HG03060 (cell line): ENCODE data around the gene LASP1NB.

Experiments used
- ATAC-seq: cut with Tn5 transposase; IDR thresholded peaks from one replicate; pipeline ENCODE4 v1.9.1; 2021; ENCODE audit warnings: low read depth, moderate number of reproducible peaks; ENCODE audit not compliant: unreplicated experiment

The LASP1NB gene

GRCh38 chr17:38925263-38925995 lies at the start of gene LASP1NB:
Gene LASP1NB, plus strand, starts transcription at chr17:38925614.
- no peak for ATAC-seq

GRCh38 chr17:38877130-38877851 lies 48.1 kb upstream of the LASP1NB start:
- ATAC-seq = no peak

DNA sequence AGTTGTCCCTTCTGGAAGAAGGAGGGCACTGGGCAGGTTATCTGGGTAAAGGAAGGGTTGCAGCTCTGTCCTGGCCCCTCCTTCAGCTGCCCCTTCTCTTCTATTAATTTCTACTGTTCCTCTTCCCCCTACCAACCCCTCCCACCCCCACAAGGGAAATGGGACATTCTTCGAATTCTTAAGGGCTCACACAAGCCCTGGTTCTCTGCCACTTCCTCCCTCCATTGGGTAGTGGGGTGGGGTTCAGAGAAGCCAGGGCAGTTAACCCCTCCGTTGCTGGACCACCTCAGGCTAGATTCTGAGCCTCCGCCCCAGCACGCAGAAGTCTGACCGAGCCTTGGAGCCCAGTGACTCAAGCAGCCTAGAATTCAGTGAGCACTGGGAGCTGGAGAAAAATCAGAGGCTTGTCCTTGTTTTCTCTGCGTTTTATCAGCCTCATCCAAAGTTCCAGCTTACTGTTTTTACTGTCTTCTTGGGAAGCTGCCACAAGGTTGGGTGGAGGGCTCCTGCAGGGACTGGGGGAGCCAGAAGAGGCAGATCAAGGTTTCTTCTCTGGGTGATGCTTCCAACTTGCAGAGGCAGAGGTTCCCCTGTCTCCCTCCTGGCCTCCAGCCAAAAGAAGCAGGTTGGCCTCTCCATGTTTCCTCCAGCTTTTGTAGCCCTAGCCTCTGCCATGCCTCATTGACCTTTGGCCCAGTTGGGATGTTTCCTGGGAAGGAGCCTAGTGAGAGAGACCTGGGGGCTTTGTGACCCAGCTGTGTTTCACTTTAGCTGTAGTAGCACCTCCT lies 45.3 kb upstream of the LASP1NB start:
- ATAC-seq = no peak

DNA sequence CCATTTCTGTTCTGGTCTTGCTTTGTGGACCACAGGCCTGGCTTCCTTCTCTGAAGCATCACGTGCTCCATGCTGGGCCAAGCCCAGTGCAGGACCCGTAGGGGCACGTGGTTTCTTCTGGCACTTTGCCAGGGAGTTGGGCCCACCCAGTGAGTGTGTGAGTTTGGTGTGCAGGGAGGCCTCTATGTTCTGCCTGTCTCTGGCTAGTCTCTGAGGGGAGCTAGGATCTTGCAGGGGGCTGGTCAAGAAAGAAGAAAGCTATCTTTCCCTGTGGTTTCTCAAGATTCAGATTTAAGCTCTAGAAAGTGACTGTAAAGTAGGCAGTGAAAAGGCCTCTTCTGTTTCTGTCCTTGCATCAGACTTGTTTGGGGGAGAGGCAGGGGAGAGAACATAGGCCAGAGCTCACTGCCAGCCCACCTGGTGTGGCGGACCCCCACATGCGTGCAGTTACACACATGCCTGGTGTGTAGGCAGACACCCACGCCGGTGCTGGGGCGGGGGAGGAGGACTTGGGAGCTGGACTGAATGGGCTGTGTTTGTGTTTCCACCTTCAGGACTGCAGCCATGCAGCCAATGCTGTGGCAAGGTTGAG lies 43.7 kb upstream of the LASP1NB start:
- no peak for ATAC-seq

- ATAC-seq = no peak
These were observed 42.5 kb upstream of the LASP1NB start for GRCh38 chr17:38882870-38883269.

DNA sequence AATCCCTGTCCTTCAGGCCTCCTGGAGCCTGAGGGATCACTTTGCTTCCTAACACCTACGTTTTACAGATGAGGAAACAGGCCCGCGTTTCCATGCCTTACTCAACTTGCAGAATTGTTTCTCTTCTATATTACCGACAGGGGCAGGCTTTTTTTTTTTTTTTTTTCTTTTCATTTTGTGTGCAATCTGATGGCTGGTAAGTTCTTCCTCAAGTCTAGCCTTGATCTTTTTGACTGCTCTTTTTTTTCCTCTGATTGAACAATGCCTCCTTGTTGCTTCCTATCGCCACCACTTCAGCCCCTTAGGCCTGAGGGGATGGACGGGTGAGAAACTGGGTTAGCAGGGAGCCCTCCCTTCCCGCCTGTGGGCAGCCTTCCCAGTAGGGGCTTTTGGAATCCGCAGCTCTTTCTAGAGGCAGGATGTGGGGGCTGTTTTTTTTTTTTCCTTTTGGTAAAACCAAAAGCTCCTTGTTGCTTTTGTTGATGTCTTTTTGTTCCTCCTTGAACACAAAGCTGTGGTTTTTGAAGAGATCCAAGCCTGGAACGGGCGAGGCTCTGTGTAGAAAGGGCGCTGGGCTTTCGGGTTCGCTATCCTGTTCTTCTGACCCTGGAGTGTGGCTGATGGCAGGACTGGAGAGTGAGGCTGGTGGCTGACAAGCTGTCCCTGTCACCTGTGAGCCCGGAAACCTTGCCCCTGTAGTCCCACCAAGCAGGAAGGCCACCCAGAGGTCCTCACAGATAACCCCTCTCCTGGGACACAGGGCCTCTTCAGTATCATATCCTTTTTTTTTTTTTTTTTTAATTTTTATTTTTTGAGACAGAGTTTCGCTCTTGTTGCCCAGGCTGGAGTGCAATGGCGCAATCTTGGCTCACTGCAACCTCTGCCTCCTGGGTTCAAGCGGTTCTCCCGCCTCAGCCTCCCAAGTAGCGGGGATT lies 41.6 kb upstream of the LASP1NB start:
- ATAC-seq = no peak

- ATAC-seq = no peak
These were observed 40.2 kb upstream of the LASP1NB start for GRCh38 chr17:38885044-38885727.

- no peak for ATAC-seq
These were observed 39.4 kb upstream of the LASP1NB start for GRCh38 chr17:38885728-38886642.

DNA sequence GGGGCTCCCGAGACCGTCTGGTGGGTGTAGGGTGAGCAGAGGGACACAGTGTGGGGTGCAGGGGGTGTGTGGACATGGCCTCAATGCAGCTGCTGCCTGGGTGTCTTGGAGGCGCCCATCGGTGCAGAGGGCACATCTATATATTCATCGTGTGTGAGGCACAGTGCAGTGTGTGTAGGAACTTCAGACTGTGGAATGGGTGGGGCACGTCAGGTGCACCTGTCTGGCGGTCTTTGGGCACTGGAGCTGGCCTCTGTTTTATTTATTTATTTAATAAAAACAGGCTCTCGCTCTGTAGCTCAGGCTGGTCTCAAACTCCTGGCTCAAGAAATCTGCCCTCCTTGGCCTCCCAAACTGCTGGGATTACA lies 38.8 kb upstream of the LASP1NB start:
- ATAC-seq = no peak

DNA sequence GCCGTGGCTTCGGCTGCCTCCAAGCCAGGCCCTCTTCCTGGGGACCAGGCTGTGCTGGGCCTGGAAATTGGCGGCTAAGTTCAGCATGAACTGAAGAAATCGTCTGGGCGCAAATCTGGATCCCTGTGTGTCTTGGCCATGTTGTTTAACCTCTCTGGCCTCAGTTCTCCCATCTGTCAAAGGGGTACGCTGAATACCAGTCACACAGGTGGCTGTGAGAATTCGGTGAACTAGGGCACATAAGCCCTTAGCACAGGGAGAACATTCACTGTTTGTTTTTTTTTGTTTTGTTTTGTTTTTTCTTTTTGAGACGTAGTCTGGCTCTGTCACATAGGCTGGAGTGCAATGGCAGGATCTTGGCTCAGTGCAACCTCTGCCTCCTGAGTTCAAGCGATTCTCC lies 36.6 kb upstream of the LASP1NB start:
- no peak for ATAC-seq

DNA sequence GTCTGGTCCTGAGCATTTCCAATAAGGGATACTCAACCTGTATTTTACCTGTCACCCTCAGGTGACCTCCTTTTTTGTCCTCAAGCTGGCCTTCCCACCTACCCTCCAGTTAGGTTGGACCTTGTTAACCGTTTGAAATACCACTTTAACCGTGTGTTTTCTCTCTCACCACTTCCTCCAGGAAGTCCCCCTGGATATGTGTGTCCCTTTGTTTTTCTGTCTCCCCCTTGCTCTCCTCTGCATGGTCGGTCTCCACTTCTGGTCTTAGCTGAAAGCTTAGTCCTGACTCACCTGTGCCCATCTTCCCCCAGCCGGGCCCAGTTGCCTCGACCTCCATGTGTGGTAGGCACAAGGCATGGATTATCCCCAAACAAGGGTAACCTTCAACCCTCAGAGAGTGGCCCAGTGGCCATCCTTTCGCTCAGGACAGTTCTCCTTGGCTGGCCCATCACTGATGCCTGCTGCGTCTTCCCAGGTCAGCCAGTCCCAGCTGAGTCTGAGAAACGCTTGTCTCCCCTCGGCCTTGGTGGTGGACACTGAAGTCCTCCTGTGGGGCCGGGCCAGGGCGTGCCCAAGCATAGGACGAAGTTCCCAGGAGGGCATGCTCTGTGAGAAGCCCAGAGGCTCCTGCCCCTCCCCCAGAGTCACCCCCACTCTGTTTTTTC lies 35.5 kb upstream of the LASP1NB start:
- ATAC-seq = no peak

- no peak for ATAC-seq
These were observed 35.0 kb upstream of the LASP1NB start for GRCh38 chr17:38890410-38890746.

DNA sequence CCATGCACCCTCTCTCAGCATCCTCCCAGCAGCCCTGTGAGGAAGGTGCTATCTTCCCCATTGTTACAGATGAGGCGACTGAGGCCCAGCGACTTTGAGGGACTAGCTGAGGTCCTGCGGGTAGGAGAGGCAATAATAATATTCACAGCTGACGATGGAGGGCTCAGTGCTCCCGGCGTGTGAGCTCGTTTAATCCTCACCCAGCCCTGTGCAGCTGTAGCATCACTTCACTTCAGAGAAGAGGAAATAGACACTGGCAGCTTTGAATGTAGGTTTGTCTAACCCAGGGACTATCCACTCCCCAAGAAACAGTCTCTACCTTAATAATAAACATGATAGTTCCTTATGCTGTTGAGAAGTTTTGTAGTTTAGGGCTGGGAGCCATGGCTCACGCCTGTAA lies 34.0 kb upstream of the LASP1NB start:
- ATAC-seq = no peak

- ATAC-seq = no peak
These were observed 33.3 kb upstream of the LASP1NB start for GRCh38 chr17:38892083-38892482.

DNA sequence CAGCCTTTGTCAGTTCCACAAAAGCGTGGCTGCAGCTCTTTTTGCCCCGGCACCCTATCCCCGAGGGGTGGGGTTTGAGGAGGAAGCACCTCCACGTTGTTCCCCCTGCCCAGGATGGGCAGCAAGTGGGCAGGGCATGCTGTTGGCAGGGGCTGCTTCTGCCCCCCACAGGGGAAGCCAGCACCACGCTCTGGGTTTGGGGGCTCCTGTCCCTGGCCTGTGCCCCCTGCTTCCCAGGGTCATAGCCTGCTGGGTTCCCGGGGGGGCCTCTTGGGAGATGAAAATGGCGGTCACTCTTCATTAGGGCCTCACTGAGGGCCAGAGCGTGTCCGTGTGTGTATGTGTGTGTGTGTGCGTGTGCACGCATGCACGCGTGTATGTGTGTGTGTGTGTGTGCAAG lies 32.8 kb upstream of the LASP1NB start:
- no peak for ATAC-seq

DNA sequence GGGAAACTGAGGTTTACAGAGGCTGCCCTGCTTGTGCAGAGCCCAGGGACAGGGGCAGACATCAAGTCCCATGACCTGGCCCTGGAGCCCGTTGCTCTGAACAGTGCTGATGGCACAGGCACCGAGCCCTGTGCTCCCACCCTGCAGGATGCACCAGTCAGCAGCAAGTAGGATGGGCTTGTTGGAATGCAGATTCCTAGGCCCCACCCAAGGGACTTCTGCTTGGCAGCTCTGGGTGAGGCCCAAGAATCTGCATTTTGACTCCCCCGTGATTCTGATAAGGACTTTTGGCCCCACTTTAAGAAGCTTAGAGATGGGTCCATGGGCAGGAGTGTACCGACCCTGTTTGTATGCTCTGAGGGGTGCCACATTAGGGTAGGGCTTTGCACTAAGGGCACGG lies 32.3 kb upstream of the LASP1NB start:
- no peak for ATAC-seq

- no peak for ATAC-seq
These were observed 31.8 kb upstream of the LASP1NB start for GRCh38 chr17:38893607-38894006.

- ATAC-seq = no peak
These were observed 31.1 kb upstream of the LASP1NB start for GRCh38 chr17:38894276-38894675.
